ENCODE data around the gene KIAA0513.

- TF ChIP-seq CTCF (conservative IDR thresholded peaks at IDR 0.05 in 1 of 2, IDR thresholded peaks at IDR 0.05 in 1 of 2; ENCODE audit: low read depth in 1 of 2, low read length in 2 of 2) = no peak
- TF ChIP-seq EZH2 (IDR thresholded peaks at IDR 0.05; ENCODE audit: low read length, missing control alignments) = no peak
Measured at GRCh38 chr16:85008271-85008670, 19.3 kb upstream of the KIAA0513 start.

All from fibroblast of lung (primary cell).